GM19455 (cell line): ENCODE measurements around the gene TPP1.

Source experiments
- ATAC-seq: cut with Tn5 transposase; IDR thresholded peaks from one replicate; pipeline ENCODE4 v1.9.1; 2021; ENCODE audit not compliant: unreplicated experiment

TPP1 gene

DNA sequence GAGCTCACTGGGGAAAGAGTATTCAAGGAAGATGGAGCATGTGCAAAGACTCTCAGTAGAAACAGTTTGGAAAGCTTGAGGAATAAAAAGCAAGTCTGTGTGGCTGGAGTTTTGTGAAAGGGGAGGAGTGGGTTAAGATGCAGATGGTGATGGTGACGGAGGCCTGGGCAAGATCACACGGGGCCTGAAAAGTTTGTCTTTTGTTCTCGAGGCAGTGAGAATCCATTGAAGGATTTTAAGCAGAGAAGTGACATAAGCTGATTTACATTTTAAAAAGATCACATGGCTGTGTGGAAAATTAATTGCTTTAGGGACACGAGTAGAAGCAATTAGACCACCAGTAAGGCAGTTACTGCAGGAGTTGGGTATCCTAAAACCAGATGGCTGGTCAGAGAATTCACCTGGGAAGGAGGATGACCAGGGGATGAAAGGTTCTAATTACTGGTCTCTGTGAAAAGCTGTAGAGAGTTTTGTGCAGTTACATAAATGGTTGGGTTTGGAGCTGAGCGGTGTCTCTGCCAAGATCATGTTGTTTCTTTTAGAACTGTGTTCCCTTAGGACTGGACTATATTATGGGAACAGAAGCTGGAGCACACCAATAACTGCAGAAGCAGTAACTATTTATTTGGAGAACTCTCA lies 22.9 kb downstream of the TPP1 start:
- no peak for ATAC-seq

DNA sequence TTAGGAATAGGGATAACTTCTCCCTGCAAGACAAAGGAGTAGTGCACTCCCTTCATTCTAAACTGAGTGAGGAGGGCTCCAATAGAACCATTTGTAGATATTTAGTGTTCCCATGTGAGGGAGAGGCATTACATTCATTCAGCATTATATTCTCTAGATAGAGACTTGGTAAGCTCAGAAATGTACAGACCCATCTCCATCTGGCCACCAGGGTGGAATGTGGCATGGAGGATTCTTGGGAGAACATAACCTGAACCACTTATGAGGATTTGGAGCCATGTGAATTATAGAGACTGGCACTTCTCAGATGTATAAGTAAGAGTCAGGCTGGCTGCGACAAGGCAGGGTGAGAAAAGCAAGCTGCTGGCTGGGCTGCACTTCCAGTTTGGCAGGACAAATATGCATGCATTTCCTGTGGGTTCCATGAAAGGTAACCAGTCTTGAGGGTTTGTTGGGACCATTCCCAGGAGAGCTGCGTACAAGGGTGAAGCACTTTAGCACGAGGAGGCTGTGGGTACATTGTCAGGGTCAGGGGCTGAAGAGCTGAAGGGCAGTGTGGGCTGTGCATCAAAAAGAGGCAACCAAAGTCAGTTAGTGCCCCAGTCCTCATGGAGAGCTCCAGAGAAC lies 25.0 kb downstream of the TPP1 start:
- no peak for ATAC-seq

DNA sequence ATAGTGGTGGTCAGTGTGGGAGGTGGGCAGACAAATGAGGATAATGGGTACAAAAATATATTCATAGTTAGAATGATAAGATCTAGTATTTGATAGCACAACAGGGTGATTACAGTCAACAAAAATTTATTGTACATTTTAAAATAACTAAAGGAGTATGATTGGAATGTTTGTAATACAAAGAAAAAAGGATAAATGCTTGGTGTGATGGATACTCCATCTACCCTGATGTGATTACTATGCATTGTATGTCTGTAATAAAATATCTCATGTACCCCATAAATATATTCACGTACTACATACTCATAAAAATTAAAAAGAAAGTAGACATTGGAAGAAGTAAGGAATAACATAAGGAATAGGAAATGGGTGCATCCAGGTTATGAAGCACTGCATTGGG lies 31.2 kb downstream of the TPP1 start:
- ATAC-seq, result no peak

DNA sequence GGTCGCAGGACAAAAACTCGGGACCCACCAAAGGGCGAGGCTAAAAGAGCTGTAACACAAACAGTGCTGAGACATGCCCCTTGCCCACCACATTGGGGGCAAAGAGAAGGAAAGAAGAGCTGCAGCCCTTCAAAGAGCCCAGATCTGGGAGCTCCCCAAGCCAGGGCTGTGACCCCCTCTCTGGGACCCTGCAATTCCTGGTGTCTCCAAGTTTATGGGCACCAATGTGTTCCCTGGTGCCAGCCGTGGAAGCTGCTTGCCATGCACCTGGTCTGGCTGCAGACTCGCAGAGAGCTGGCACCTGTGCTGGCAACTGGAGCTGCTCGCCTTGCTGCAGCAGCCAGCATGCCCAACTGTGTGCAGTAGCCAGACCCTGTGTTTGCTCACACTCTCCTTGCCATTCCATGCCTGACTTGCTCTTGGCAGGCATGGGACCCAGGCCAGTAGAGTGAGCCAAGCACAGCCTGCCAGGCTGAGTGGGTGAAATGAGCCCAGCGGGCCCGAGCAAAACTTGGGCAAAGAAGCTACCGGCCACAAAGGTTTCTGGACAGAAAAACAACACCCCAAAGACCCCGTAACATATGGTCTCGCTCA lies 31.8 kb downstream of the TPP1 start:
- ATAC-seq, result no peak

DNA sequence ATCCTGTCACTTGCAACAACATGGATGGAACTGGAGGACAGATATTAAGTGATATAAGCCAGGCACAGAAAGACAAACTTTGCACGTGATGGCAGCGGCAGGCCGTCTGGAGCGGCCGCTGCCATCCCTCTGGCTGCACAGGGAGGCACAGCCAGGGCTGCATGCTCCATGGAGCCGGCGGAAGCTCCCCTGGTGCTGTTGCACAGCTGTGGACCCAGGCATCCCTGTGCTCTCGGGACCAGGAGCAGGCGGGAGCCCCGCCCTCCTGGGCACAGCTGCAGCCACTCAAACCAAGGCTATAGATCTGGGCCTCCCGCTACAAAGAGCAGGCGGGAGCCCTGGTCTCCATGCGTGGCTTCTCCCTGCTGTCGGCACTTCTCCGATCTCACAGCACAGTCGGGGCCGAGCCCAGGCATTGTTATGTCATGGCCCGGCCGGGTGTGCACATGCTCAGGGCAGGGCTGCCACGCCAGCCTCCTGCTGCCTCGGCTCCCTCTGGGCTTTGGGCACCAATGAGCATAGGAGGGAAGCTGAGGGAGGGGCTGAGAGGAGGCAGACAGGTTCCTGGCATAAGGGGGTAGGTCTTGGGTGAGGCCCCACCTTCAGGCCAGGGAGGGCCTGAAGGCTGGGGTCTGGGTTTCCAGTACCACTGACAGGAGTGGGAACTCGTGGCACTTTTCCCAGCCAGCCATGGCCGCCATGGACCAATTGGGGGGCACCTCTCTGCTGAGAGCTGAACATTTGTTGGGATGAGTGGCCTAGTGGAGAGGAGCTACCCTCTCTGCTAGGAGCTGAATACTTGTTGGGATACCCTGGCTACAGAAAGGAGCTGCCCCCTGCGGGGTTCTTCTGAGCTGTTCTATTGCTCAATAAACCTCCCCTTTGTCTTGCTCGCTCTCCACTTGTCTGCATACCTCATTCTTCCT lies 32.5 kb downstream of the TPP1 start:
- no peak for ATAC-seq

DNA sequence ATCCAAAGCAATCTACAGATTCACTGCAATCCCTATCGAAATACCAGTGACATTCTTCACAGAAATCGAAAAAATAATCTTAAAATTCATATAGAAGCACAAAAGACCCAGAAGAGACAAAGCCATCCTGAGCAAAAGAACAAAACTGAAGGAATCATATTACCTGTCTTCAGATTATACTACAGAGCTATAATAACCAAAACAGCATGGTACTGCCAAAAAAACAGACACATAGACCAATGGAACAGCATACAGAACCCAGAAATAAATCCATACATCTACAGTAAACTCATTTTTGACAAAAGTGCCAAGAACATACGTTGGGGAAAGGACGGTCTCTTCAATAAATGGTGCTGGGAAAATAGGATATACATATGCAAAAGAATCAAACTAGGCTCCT lies 34.7 kb downstream of the TPP1 start:
- no peak for ATAC-seq

DNA sequence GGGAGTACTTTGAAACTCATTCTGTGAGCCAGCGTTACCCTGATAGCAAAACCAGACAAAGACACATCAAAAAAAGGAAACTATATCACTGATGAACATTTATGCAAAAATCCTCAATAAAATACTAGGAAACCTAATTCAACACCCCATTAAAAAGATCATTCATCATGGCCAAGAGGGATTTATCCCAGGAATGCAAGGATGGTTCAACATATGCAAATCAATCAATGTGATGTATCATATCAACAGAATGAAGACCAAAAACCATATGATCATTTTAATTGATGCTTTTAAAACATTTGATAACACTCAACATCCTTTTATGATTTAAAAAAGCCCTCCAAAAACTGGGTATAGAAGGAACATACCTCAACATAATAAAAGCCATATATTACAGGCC lies 35.6 kb downstream of the TPP1 start:
- no peak for ATAC-seq

DNA sequence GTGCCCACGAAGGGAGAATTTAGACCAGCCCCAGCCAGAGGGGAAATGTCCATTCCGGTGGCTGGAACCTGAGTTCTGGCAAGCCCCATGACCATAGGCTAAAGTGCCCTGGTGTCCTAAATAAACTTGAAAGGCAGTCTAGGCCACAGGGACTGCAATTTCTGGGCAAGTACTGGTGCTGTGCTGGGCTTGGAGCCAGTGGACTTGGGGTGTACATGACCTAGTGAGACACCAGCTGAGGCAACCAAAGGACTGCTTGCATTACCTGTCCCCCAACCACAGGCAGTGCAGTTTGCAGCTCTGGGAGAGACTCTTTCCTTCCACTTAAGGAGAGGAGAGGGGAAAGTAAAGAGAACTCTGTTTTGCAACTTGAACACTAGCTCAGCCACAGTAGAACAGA lies 39.5 kb downstream of the TPP1 start:
- no peak for ATAC-seq

DNA sequence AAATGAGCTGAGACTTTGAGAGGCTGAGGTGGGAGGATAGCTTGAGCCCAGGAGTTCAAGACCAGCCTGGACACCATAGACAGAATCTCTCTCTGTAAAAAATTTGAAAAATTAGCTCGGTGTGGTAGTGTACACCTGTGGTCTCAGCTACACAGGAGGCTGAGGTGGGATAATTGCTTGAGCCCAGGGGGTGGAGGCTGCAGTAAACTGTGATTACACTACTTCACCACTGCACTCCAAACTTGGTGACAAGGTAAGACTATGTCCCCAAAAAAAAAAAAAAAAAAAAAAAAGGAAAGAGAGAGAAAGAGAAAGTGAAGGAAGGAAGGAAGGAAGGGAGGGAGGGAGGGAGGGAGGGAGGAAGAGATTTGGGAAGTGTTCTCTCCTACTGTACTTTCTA lies 41.1 kb downstream of the TPP1 start:
- ATAC-seq, result no peak

DNA sequence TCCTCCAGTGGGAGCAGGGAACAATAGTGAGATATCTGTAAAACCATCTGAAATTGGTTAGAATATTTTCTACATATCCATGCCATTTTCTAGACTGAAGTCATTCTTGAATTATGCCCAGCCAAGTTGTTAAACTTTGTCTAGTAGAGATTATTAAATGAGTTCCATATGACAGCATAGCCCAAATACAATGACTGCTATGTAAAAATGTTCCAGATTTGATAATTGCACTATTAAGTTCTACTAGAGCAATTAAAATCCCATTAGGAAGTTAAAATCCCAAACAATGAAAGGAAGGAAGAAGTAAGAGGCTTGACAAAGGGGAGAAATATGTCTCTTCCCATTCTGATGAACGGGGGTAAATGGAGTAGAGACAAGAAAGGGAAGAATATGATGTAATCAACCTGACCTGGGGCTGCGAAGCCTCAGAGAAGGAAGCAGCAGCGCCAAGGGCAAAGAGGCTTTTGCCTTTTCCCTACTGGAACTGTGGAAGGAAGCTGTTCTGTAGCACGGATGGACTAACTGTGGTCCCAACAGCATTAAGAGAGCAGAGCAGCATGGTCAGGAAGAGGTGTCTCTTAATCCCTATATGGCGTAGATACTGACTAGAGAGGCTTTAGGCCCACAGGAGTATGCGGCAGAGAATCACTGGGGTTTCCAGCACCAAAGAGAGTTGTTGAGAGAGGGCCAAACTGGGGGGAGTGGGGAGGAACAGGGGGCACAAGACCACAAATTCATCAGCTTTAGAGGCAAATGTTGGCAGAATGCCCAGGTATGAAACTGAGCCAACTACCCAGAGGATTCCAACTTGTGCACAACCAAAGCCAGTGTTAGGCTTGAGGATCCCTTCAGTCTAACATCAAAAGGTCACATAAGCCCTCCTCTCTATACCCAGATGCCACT lies 42.5 kb downstream of the TPP1 start:
- ATAC-seq, result no peak

DNA sequence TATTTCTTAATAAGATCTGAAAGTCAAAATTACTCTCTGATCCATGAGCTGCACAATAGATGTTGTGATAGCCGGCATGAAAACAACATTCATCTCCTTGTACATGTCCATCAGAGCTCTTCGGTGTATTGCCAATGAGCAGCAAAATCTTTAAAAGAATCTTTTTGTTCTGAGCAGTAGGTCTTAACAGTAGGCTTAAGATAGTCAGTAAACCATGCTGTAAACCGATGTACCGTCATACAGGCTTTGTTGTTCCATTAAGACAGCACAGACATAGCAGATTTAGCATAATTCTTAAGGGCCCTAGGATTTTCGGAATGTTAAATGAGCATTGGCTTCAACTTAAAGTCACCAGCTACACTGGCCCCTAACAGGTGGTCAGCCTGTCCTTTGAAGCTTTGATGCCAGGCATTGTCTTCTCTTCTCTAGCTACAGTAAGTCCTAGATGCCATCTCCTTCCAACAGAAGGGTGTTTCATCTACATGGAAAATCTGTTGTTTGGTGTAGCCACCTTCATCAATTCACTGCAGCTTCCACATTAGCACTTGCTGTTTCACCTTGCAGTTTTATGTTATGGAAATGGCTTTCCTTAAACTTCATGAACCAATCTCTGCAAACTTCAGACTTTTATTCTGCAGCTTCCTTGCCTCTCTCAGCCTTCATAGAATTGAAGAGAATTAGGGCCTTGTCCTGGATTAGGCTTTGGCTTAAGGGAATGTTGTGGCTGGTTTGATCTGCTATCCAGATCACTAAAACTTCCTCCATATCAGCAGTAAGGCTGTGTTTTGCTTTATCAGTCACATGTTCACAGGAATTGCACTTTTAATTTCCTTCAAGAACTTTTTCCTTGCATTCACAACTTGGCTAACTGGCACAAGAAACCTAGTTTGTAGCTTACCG lies 44.2 kb downstream of the TPP1 start:
- no peak for ATAC-seq

DNA sequence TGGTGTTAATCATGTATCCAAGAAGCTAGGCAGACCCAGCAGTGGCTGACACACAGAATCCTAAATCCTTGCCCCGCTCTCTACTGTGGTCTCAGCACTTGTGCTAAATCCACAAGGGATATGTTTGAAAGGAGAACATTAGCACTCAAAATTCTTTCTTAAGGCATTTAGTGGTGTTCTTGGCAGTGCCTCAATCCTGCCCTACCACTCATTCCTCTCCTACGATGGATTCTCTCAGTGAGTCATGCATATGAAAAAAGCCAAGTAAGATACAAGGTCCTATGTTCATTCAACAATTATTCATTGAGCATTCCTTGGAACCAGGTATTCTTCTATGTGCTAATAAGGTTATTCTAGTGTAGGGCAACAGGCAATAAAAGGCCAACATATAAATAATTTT lies 47.0 kb downstream of the TPP1 start:
- ATAC-seq, result no peak

DNA sequence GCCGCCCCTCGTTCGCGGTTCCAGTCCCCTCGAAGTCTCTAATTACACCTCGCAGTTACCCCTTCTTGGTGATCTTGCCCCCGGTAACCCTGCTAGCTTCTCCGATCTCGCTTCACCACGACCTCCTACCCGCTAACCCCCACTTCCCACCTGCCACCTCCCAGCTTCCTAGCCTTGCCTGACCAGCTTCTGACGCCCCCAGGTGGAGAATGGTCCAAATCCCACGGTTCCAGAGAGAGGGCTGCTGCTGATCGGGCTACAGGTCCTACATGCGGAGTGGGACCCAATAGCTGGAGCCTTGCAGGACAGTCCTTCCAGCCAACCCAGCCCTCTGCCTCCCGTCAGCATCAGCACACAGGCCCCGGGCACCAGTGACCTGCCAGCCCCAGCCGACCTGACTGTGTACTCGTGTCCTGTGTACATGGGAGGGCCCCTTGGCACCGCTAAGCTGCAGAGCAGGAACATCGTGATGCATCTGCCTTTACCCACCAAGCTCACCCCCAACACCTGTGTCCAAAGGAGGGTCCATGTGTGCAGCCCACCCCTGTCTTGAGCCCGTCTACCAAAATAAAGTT lies 47.7 kb downstream of the TPP1 start:
- no peak for ATAC-seq

DNA sequence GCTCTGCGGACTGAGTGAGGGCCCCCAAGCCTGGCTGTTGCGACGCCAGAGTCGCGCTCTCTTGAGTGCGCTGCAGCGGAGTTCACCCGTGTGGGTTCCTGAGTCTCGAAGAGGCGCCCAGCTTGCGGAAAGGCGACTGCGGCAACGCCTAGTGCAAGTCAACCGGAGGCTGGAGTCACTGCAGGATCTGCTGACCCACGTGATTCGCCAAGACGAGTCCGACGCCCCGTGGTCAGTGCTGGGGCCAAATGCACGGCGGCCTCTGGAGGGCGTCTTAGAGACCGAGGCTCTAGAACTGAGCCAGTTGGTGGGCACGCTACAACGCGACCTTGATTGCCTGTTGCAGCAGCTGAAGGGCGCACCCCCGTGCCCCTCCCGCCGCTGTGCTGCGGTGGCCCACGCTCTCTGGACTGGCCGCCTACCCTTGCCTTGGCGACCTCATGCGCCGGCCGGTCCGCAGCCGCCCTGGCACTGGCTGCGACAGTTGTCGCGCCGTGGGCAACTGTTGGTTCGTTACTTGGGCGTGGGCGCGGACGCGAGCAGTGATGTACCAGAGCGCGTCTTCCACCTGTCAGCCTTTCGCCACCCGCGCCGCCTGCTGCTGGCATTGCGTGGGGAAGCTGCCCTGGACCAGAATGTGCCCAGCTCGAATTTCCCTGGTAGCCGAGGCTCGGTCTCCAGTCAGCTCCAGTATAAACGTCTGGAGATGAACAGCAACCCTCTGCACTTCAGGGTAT lies 48.4 kb downstream of the TPP1 start:
- no peak for ATAC-seq

DNA sequence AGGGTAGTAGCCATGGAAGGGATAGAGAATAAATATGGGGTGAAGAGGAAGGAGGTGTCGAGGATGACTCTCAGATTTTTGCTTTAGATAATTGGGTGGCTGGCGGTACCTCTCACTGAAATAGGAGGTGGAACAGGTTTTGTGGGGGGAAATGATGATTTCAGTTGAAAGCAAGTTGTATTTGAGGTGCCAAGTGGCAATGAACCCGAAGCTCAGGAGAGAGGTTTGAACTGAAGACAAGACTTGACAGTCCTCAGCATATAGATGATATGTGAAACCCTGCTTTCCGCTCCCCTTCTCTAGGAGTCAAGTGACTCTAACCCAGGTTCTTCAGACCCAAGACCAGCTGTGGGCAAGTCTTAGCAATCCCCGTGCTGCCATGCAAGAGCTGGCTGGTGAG lies 49.5 kb downstream of the TPP1 start:
- ATAC-seq, result no peak

DNA sequence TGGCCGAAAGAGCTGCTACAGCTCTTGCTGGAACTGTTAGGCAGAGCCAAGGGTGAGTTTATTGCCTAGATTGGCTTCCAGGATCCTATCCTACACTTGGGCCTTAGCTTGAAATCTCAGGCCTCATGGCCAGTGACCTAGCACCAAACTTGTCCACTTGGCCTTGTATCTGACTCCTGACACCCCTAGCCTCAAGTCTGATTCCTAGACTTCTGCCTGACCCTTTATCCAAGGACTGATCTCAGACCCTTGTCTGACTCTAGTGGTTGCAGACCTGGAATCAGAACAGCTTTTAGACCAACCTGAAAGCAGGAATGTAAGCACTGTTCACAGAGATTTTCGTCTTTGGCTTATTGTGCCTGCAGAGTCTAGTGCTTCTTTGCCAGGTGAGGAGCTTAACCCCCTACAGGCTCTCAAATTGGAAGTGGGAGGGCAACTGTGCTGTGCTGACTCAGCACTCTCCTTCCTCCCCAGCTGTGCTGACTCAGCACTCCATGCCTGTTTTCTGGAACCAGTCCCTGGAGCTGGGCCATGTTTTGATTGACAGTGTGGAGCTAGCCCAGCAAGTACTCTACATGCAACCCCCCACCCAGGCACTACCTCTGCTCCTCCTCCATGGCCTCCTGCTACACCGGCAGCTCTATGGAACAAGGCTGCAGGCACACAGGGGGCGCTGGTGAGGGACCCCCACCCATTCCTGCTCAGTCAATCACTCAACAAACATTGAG lies 50.9 kb downstream of the TPP1 start:
- no peak for ATAC-seq

DNA sequence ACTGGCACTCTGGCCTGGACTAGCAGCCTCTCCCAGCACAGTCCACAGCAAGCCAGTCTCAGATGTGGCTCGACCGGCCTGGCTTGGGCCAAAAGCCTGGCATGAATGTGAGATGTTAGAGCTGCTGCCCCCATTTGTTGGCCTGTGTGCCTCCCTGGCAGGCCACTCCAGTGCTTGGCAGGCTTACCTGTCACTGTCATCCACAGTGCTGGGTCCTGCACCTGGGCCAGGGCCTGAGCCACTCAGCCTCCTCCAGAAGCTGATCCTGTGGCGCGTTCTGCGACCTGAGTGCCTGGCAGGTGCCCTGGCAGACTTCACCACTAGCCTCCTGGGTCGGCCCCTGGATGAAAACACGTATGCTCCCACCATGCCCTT lies 51.9 kb downstream of the TPP1 start:
- ATAC-seq, result no peak
